GM12878 (cell line): ENCODE measurements around the gene PTPRB. TPM values are rescaled to one million over a fixed set of nuclear protein-coding genes. Genes with fewer than 3 reads are reported as not detected.

Experiments used
- CREM ChIP-seq: IDR thresholded peaks from 2 replicates; pipeline ENCODE4 v1.6.1; 2014; ENCODE audit warnings: antibody characterized with exemption, low read depth
- EED ChIP-seq: sonication (generic); IDR thresholded peaks from 2 replicates; pipeline ENCODE4 v1.6.1; 2016; ENCODE audit warnings: antibody characterized with exemption, low read depth
- NBN ChIP-seq: fragments of 450-650 bp; IDR thresholded peaks from 2 replicates; pipeline ENCODE4 v1.6.1; 2016
- PAX5 ChIP-seq: IDR thresholded peaks from 2 replicates; pipeline ENCODE4 v1.6.1; 2011; ENCODE audit warnings: low read depth, low read length, borderline replicate concordance
- SIN3A ChIP-seq: IDR thresholded peaks from 2 replicates; pipeline ENCODE4 v1.6.1; 2012; ENCODE audit warnings: low read depth, low read length, improper control_type of control experiment
- SMAD5 ChIP-seq: IDR thresholded peaks from 2 replicates; pipeline ENCODE4 v1.6.1; 2016; ENCODE audit warnings: antibody characterized with exemption, low read depth
- TCF3 ChIP-seq: IDR thresholded peaks from 2 replicates; pipeline ENCODE4 v1.6.1; 2012; ENCODE audit warnings: low read depth, mild to moderate bottlenecking, low read length, borderline replicate concordance; ENCODE audit not compliant: insufficient read depth
- YBX1 ChIP-seq: fragments of 450-650 bp; IDR thresholded peaks from 2 replicates; pipeline ENCODE4 v1.6.1; 2016; ENCODE audit warnings: antibody characterized with exemption
- YY1 ChIP-seq: IDR thresholded peaks from 2 replicates; pipeline ENCODE4 v1.6.1; 2011; ENCODE audit warnings: low read depth, mild to moderate bottlenecking, low read length
- ZNF207 ChIP-seq: fragments of 450-650 bp; IDR thresholded peaks from 2 replicates; pipeline ENCODE4 v1.6.1; 2014; ENCODE audit warnings: antibody characterized with exemption, mild to moderate bottlenecking, borderline replicate concordance
- polyA plus RNA-seq, 11 experiments: library from polyadenylated mRNA; depleted of rRNA in 4 of 11; unstranded in 6 of 11; stranded (reverse) in 5 of 11; fragments of >200 nt; fragmentation: Nextera tagmentation in 4 of 11; fragmentation: Illumina TruSeq in 1 of 11; extraction: Ambion mirVana in 4 of 11; extraction: Trizol in 1 of 11; gene quantifications; 1 replicate in 1 of 11; 2 replicates in 10 of 11; pipeline versions ENCODE4 v1.2.1 to v1.2.3, GENCODE V29; 2011 to 2016; ENCODE audit warnings: inconsistent platforms in 2 of 11, missing spikeins in 2 of 11, low read depth in 1 of 11
- total RNA-seq, 4 experiments: library from RNA; depleted of rRNA in 3 of 4; stranded (reverse); fragments of >200 nt in 3 of 4; fragmentation: Illumina TruSeq in 1 of 4; extraction: Trizol in 1 of 4; gene quantifications; 2 replicates each; pipeline versions ENCODE4 v1.2.1 to v1.2.3, GENCODE V29; 2013 to 2021
- TF ChIP-seq, protein P1 (sequence below): IDR thresholded peaks from 2 replicates; pipeline ENCODE4 v1.6.1; 2012; ENCODE audit warnings: improper control_type of control experiment, low read depth, low read length; ENCODE audit not compliant: insufficient replicate concordance
- TF ChIP-seq, protein P2 (sequence below): fragments of 450-650 bp; IDR thresholded peaks from 2 replicates; pipeline ENCODE4 v1.6.1; 2018; ENCODE audit warnings: borderline replicate concordance, mild to moderate bottlenecking; ENCODE audit not compliant: partially characterized antibody

PTPRB gene
- total and polyA plus RNA-seq, 10 of the 15 experiments (the other 5 are each of a cell fraction or from before 2014, with no cell fraction given): 0.03 to 0.35 (median 0.05) TPM

- TF ChIP-seq, protein P1, sequence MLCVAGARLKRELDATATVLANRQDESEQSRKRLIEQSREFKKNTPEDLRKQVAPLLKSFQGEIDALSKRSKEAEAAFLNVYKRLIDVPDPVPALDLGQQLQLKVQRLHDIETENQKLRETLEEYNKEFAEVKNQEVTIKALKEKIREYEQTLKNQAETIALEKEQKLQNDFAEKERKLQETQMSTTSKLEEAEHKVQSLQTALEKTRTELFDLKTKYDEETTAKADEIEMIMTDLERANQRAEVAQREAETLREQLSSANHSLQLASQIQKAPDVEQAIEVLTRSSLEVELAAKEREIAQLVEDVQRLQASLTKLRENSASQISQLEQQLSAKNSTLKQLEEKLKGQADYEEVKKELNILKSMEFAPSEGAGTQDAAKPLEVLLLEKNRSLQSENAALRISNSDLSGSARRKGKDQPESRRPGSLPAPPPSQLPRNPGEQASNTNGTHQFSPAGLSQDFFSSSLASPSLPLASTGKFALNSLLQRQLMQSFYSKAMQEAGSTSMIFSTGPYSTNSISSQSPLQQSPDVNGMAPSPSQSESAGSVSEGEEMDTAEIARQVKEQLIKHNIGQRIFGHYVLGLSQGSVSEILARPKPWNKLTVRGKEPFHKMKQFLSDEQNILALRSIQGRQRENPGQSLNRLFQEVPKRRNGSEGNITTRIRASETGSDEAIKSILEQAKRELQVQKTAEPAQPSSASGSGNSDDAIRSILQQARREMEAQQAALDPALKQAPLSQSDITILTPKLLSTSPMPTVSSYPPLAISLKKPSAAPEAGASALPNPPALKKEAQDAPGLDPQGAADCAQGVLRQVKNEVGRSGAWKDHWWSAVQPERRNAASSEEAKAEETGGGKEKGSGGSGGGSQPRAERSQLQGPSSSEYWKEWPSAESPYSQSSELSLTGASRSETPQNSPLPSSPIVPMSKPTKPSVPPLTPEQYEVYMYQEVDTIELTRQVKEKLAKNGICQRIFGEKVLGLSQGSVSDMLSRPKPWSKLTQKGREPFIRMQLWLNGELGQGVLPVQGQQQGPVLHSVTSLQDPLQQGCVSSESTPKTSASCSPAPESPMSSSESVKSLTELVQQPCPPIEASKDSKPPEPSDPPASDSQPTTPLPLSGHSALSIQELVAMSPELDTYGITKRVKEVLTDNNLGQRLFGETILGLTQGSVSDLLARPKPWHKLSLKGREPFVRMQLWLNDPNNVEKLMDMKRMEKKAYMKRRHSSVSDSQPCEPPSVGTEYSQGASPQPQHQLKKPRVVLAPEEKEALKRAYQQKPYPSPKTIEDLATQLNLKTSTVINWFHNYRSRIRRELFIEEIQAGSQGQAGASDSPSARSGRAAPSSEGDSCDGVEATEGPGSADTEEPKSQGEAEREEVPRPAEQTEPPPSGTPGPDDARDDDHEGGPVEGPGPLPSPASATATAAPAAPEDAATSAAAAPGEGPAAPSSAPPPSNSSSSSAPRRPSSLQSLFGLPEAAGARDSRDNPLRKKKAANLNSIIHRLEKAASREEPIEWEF: no peak
- TF ChIP-seq, protein P2, sequence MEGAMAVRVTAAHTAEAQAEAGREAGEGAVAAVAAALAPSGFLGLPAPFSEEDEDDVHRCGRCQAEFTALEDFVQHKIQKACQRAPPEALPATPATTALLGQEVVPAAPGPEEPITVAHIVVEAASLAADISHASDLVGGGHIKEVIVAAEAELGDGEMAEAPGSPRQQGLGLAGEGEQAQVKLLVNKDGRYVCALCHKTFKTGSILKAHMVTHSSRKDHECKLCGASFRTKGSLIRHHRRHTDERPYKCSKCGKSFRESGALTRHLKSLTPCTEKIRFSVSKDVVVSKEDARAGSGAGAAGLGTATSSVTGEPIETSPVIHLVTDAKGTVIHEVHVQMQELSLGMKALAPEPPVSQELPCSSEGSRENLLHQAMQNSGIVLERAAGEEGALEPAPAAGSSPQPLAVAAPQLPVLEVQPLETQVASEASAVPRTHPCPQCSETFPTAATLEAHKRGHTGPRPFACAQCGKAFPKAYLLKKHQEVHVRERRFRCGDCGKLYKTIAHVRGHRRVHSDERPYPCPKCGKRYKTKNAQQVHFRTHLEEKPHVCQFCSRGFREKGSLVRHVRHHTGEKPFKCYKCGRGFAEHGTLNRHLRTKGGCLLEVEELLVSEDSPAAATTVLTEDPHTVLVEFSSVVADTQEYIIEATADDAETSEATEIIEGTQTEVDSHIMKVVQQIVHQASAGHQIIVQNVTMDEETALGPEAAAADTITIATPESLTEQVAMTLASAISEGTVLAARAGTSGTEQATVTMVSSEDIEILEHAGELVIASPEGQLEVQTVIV: no peak
- TF ChIP-seq NBN (no peak), SIN3A (no peak), ZNF207 (no peak), EED (no peak), SMAD5 (no peak), YY1 (no peak), CREM (no peak), TCF3 (no peak), YBX1 (no peak), PAX5 (no peak)
Measured at GRCh38 chr12:70619471-70620152, 17.6 kb downstream of the PTPRB start (continued).
